NCI-H1092 (cell line): ENCODE measurements around the gene KRT80.

Experiments
- DNase-seq: peaks from one replicate; lab custom pipeline; 2025; lab: John Stamatoyannopoulos, UW

Gene KRT80

GRCh38 chr12:52228931-52229330, 37.1 kb upstream of the KRT80 start:
- no peak for DNase-seq

GRCh38 chr12:52228366-52228765, 36.6 kb upstream of the KRT80 start:
- DNase-seq = no peak

- DNase-seq = no peak
Measured at GRCh38 chr12:52227606-52228166, 35.9 kb upstream of the KRT80 start.

- DNase-seq = no peak
Measured at GRCh38 chr12:52226446-52226845, 34.6 kb upstream of the KRT80 start.

- no peak for DNase-seq
Measured at GRCh38 chr12:52225752-52226151, 33.9 kb upstream of the KRT80 start.

GRCh38 chr12:52224151-52224550, 32.3 kb upstream of the KRT80 start:
- no peak for DNase-seq

- DNase-seq = no peak
Measured at GRCh38 chr12:52223406-52224039, 31.7 kb upstream of the KRT80 start.

- DNase-seq = no peak
Measured at GRCh38 chr12:52222692-52223091, 30.9 kb upstream of the KRT80 start.

- DNase-seq = no peak
Measured at GRCh38 chr12:52221912-52222457, 30.2 kb upstream of the KRT80 start.

GRCh38 chr12:52221070-52221781, 29.4 kb upstream of the KRT80 start:
- DNase-seq = no peak

- no peak for DNase-seq
Measured at GRCh38 chr12:52220477-52220876, 28.7 kb upstream of the KRT80 start.

GRCh38 chr12:52218001-52218400, 26.2 kb upstream of the KRT80 start:
- no peak for DNase-seq

GRCh38 chr12:52217223-52217622, 25.4 kb upstream of the KRT80 start:
- DNase-seq = no peak

- DNase-seq = no peak
Measured at GRCh38 chr12:52216807-52217206, 25.0 kb upstream of the KRT80 start.

- DNase-seq = no peak
Measured at GRCh38 chr12:52216100-52216499, 24.3 kb upstream of the KRT80 start.

- no peak for DNase-seq
Measured at GRCh38 chr12:52215587-52216031, 23.8 kb upstream of the KRT80 start.

- DNase-seq = no peak
Measured at GRCh38 chr12:52214421-52214802, 22.6 kb upstream of the KRT80 start.

GRCh38 chr12:52213564-52214420, 22.0 kb upstream of the KRT80 start:
- DNase-seq = peak; percentile 54

- DNase-seq = no peak
Measured at GRCh38 chr12:52212701-52213563, 21.1 kb upstream of the KRT80 start.

- DNase-seq = no peak
Measured at GRCh38 chr12:52211716-52212585, 20.1 kb upstream of the KRT80 start.
